DMS53 treated with DMSO at 0.1 percent for 48 hours (cell line): ENCODE measurements around the gene SIPA1.
A peak's percentile ranks its signal among the peaks of the same experiment; 100 is the strongest.
"Not testable (repeated sequence)": the region's sequence is repeated elsewhere in the genome, so short reads cannot be mapped to it uniquely, and the experiment has no call there.

Source experiments
- DNase-seq: peaks from one replicate; lab custom pipeline; 2025; ENCODE audit not compliant: unreplicated experiment; lab: John Stamatoyannopoulos, UW

Gene SIPA1

DNA sequence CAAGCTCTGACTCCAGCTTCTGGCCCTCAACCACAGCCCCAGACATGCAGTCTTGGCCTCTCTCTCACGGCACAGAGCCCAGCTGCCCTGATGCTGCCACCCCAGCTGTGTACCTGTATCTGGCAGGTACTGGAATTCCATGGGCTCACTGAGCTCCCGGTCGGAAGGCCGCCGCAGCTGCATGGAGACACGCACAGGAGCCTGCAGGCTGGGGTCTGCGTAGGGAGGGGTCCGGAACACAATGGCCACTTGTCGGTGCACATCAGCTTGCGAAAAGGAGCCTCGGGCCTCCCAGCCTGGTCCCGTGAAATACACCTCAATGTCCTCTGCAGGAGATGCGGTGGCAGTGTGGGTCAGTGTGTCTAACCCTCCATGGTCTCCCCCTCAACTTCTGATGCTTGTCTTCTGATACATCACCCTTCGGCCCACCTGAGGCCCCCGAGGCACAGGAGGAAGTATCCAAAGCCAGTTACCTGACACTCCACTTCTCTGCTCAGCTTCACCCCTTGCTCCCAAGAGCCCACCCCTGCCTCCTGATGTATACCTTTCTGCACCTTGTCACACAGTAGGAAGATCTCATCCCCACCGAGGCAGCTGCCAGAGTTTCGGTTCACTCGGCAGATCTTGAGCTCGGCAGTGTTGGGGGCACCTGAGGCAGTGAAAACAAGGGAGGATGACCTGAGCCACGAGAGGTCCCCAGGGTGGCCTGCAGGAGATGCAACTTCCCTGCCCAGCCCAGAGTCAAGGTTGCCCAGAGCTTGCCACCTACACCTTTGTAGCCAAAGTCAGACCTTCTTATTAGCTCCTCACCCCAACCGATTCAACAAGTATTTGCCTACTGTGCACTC lies 20.5 kb downstream of the SIPA1 start:
- no peak for DNase-seq

GRCh38 chr11:65660038-65660437 lies 22.1 kb downstream of the SIPA1 start:
- DNase-seq = no peak

- DNase-seq = not testable (repeated sequence)
Observed at GRCh38 chr11:65660908-65661307, 23.0 kb downstream of the SIPA1 start.

GRCh38 chr11:65661599-65662246 lies 23.8 kb downstream of the SIPA1 start:
- no peak for DNase-seq

DNA sequence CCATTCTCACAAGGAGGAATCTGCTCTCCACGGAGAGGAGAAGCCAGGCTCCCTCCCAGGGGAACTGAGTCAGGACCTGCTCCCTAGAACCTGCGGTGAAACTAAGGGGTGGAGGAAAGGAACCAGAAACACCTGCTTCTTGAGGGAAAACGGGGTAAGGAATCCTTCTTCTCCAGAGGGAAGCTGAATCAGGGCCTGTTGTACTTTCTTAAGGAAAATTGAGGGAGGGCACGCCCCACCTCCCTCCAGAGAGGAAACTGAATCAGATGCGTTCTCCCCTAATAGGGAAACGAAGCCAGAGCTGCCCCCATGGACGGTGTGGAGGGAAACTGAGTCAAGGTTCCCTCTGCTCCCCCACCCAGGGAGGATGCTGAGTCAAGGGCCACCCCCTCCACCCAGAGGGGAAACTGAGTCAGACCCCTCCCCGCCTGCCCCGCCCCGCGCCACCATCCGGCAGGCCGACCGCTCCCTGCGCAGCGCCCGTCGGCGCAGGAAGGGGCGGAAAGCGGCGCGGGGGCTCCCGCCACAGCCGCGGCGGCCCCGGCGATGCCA lies 24.4 kb downstream of the SIPA1 start:
- DNase-seq = no peak

GRCh38 chr11:65662799-65663638 lies 25.1 kb downstream of the SIPA1 start, which contains the start of gene RELA:
TSS of gene RELA (minus strand) at chr11:65662916. CDS start at chr11:65662832, 84 bp downstream.
- peak; percentile 81 for DNase-seq

DNA sequence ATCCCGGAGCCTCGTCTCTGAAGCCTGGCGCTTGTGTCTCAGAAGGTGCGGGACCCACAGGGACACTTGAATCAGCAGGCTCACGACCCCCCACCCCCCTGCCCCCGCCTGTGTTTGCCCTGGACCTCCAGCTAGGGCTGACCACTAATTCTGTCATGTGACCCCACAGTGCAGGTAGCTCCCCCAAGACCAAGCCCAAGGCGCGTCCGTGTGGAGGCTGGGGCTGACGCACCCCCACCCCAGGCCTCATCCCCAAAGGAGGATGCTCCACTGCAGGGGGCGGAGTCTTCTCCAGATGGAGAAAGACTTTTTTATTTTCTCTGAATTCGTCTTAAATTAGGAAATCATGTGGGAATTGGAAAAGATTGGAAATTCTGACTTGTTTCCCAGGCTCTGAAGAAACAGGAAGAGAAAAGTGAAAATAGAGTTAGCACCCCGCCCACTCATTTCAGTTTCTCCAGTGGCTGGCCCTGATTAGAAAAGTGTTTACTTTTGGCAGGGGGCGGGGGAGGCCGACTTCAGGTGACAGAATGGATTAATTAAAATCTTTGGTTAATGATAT lies 25.8 kb downstream of the SIPA1 start:
- no peak for DNase-seq

DNA sequence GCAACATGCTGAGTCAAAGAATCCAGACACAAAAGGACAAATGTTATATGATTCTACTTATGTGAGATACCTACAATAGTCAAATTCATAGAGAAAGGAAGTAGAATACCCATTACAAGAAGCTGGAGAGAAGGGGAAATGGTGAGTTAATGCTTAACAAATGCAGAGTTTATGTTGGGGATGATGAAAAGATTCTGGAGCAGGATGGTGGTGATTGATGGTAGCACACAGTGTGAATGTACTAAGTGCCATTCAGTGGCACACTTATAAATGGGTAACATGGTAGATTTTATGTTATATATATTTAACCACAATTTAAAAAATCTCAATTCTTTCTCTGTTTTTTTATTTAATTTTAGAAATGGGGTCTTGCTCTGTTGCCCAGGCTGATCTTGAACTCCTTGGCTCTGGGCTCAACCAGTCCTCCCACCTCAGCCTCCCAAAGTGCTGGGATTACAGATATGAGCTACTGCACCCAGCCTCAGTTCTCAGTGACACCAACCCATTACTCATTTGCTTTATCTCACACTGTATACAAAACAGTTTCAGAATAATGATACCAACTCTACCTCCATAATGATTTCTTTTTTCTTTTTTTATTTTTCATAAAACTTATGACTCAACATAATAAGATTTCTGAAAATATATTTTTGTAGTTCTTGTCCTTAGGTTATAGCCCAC lies 34.4 kb downstream of the SIPA1 start:
- no peak for DNase-seq

DNA sequence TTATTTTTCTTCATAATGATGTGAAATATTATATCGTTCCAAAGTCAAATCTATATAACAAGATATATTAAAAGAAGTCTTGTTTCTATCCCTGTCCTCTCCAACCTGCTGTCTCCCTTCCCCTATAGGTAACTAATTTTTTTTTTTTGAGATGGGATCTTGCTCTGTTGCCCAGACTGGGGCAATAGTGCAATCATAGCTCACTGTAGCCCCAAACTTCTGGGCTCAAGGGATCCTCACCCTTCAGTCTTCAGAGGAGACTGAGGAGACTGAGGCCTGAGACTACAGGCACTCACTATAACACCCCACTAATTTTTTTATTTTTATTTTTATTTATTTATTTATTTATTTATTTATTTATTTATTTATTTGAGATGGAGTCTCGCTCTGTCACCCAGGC lies 35.1 kb downstream of the SIPA1 start:
- DNase-seq = no peak

DNA sequence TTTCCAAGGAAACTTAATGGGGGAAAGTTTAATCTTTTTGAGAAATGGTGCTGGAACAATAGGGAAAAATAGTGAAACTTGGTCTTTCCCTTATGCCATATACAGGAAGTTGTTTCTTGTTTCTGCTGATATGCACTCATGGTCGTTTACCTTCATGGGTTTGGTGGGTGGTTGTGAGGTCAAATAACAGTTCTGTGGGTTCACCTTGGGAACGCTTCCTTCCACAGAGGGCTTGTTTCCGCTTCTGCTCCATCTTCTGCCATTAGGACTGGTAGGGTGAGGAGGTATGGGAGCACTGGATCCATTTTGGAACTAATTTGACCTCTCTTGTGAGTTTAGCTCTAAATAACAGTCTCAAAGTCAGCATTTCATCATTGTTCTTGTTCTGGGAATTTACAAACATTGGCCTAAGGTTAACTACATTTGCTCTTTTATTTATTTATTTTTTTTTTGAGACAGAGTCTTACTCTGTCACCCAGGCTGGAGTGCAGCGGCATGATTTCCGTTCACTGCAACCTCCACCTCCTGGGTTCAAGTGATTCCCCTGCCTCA lies 42.4 kb downstream of the SIPA1 start:
- no peak for DNase-seq

DNA sequence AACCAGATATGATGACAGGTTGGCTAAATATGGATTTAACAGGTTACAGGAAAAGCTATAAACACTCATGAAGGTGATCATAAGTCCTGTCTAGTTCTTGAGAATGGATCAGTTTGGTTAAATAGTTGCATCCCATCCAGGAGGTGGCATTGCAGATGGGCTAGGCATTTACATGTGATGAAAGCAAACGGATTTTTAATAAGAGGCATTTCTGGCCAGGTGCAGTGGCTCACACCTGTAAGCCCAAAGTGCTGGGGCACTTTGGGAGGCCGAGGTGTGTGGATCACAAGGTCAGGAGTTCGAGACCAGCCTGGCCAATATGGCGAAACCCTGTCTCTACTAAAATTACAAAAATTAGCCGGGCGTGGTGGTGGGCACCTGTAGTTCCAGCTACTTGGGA lies 45.6 kb downstream of the SIPA1 start:
- DNase-seq = not testable (repeated sequence)

DNA sequence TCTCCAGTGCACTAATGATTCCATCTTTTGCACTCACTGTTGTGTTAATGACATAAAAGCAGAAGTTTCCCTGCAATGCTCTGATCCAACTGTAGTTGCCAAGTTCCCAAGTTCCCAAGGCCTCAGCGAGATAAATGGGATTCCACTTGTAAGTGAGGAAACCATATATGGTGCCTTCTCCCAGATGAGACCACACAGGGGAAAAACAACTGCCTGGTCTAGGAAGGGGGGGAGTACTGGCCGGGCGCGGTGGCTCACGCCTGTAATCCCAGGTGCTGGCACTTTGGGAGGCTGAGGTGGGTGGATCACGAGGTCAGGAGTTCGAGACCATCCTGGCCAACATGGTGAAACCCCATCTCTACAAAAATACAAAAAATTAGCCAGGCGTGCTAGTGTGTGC lies 48.1 kb downstream of the SIPA1 start:
- no peak for DNase-seq

DNA sequence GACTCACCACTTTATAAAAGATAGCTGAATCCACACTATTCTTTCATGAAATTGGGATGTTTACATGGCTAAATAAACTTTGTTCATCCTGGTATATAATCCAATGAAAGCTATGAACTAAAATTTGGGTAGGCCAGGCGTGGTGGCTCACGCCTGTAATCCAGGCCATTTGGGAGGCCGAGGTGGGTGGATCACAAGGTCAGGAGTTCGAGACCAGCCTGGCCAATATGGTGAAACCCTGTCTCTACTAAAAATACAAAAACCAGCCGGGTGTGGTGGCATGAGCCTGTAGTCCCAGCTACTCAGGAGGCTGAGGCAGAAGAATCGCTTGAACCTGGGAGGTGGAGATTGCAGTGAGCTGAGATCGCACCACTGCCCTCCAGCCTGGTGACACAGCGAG lies 53.9 kb downstream of the SIPA1 start:
- not testable (repeated sequence) for DNase-seq

GRCh38 chr11:65692367-65692766 lies 54.5 kb downstream of the SIPA1 start:
- no peak for DNase-seq

DNA sequence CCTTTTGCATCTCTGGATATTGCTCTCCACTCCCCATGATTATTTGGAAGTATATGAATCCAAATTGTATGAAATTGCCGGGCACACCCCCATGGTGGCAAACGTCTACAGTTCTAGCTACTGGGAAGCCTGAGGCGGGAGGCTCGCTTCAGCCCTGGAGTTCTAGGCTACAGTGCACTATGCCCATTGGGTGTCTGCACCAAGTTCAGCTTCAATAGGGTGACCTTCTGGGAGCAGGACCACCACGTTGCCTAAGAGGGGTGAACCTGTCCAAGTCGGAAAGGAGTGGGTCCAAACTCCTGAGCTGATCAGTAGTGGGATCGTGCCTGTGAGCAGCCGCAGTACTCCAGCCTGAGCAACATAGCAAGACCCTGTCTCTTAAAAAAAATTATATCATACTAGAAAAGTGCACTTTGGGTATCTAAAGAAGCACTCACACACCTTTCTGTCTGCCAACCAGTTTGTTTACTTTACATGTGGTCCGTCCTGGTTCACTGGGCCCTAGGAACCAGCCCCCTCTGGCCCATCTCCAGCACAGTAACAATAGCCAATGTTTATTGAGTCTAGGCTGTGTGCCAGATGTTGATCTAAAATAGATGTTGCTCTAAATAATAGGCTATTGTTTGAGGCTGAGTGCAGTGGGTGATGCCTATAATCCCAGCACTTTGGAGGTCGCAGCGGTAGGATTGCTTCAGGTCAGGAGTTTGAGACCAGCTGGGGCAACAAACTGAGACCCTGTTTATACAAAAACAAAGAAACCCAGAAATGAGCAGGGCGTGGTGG lies 57.7 kb downstream of the SIPA1 start:
- DNase-seq = peak; percentile 87

DNA sequence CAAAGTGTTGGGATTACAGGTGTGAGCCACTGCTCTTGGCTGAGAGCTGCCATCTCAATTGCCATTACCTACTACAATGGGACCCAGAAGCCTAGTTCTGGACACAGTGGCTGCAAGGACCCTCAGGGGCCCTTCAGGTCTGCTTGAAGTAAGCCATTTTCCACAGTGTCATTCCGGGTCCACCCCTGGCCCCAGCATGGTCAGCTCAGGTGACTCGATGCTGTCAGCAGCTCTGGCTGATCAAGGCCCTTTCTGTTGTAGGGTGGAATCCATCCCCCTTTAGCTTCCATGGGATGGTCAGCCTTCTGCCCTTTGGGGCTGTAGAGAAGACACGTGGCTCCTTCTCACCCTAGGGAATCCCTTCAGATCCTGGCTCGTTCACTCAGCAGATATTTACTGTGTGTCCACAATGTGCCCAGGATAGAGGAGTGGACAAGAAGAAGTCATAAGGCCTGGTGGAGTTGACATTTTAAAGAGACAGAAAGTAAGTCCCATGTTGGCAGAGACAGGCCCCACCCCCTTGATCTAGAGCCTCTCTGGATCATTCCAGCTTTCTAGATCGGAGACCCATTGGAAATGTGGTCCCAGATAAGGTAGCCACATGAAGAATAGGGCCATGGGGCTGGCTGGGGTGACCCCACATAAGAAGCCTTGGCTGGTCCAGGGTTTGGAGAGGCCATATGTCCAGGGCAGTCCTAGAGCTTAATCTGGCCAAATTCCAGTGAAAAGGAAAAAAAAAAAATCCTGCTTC lies 59.1 kb downstream of the SIPA1 start:
- DNase-seq = no peak

DNA sequence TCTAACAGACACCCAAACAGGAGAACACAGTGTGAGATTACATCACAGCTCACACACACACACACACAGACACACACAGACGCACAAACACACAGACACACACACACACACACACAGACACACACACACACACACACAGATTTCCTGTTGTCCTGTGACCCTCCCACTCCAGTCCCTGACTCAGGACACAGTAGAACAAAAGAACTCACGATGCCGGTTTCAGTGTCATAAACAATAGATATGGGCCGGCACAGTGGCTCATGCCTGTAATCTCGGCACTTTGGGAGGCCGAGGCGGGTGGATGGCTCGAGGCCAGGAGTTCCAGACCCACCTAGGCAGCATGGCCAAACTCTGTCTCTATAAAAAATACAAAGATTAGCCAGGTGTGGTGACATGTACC lies 60.3 kb downstream of the SIPA1 start:
- no peak for DNase-seq

GRCh38 chr11:65699306-65699705 lies 61.4 kb downstream of the SIPA1 start:
- DNase-seq = no peak

DNA sequence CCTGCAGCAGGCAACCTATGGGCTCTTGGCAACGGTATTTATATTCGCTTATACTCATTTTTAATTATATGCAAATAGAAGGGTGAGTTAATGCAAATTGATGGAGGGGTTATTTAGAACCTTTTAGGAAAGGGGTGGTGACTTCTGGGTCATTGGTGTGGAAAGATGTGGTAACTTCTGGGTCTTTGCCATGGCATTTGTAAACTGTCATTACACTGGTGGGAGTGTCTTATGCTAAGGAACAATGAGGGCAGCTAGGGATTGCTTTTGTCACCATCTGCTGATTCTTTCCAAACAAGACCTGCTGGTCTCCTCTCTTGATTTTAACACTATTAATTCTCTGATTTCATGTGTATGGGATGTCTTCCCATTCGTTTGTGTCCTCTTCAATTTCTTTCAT lies 62.5 kb downstream of the SIPA1 start:
- no peak for DNase-seq
